HG03520 (cell line): ENCODE data around the gene PARVG.

ENCODE experiments used
- ATAC-seq: cut with Tn5 transposase; IDR thresholded peaks from one replicate; pipeline ENCODE4 v1.9.1; 2021; ENCODE audit warnings: mild to moderate bottlenecking, moderate library complexity; ENCODE audit not compliant: unreplicated experiment

The PARVG gene

GRCh38 chr22:44179989-44180705, 578 bp upstream of the PARVG start:
- ATAC-seq, result no peak

- no peak for ATAC-seq
These were observed 547 bp downstream of the PARVG start for GRCh38 chr22:44181033-44181911.

- no peak for ATAC-seq
These were observed 1.3 kb downstream of the PARVG start for GRCh38 chr22:44181912-44182587.

GRCh38 chr22:44182588-44183286, 2.0 kb downstream of the PARVG start:
- no peak for ATAC-seq

- ATAC-seq, result no peak
These were observed 2.5 kb downstream of the PARVG start for GRCh38 chr22:44183287-44183588.

- no peak for ATAC-seq
These were observed 3.3 kb downstream of the PARVG start for GRCh38 chr22:44184006-44184405.

- ATAC-seq, result no peak
These were observed 4.8 kb downstream of the PARVG start for GRCh38 chr22:44185237-44186120.

- no peak for ATAC-seq
These were observed 5.4 kb downstream of the PARVG start for GRCh38 chr22:44186121-44186510.

- ATAC-seq, result no peak
These were observed 6.0 kb downstream of the PARVG start for GRCh38 chr22:44186737-44187136.

- no peak for ATAC-seq
These were observed 7.0 kb downstream of the PARVG start for GRCh38 chr22:44187652-44188230.

- ATAC-seq, result no peak
These were observed 7.6 kb downstream of the PARVG start for GRCh38 chr22:44188316-44188715.

- ATAC-seq, result no peak
These were observed 8.4 kb downstream of the PARVG start for GRCh38 chr22:44188986-44189630.

GRCh38 chr22:44190381-44190976, 9.8 kb downstream of the PARVG start:
- no peak for ATAC-seq

- no peak for ATAC-seq
These were observed 10.3 kb downstream of the PARVG start for GRCh38 chr22:44191036-44191454.

GRCh38 chr22:44192098-44192815, 11.5 kb downstream of the PARVG start:
- ATAC-seq, result no peak

- ATAC-seq, result no peak
These were observed 12.2 kb downstream of the PARVG start for GRCh38 chr22:44192816-44193534.

GRCh38 chr22:44193535-44193891, 12.8 kb downstream of the PARVG start:
- ATAC-seq, result no peak

GRCh38 chr22:44194569-44194968, 13.8 kb downstream of the PARVG start:
- no peak for ATAC-seq
